Brain microvascular endothelial cell (primary cell): ENCODE measurements around the gene ADGRG6.
"Not testable (repeated sequence)": the region's sequence is repeated elsewhere in the genome, so short reads cannot be mapped to it uniquely, and the experiment has no call there.

Experiments used
- DNase-seq: peaks from one replicate; pipeline ENCODE4 v3.0.0-alpha.2; 2020
- H3K27ac ChIP-seq: fragments of 250-450 bp; sonication (Bioruptor Pico); 2 replicates; pipeline ENCODE4 v1.5.1; 2020; ENCODE audit warnings: mild to moderate bottlenecking, moderate library complexity
- H3K27me3 ChIP-seq: fragments of 250-450 bp; sonication (Bioruptor Pico); replicated peaks from 2 replicates; pipeline ENCODE4 v1.5.1; 2020; ENCODE audit warnings: mild to moderate bottlenecking
- H3K36me3 ChIP-seq: fragments of 250-450 bp; sonication (Bioruptor Pico); replicated peaks from 2 replicates; pipeline ENCODE4 v1.5.1; 2020; ENCODE audit warnings: mild to moderate bottlenecking
- H3K4me3 ChIP-seq: 2 replicates; pipeline ENCODE4 v1.5.1; 2011; ENCODE audit warnings: low read depth, mild to moderate bottlenecking, control low read depth, low read length, moderate library complexity
- CTCF ChIP-seq: IDR thresholded peaks from 2 replicates; pipeline ENCODE4 v1.5.1; 2011; ENCODE audit warnings: low read depth, mild to moderate bottlenecking, moderate library complexity, low read length, control low read depth, inconsistent platforms; ENCODE audit errors: missing control alignments
- in situ Hi-C: cut with HindIII; loops from 2 replicates; pipeline ENCODE4 v1.10.0; 2017; ENCODE audit warnings: low sequenced_read_pairs, low pct_ligation_motif_present

Gene ADGRG6

GRCh38 chr6:142276256-142276655 is 25.6 kb upstream of the ADGRG6 start:
- Histone ChIP-seq H3K27me3 (no peaks in the 10 kb centered on the region), H3K36me3 (no peaks in the 10 kb centered on the region), H3K4me3 (no peak overlapping the region), H3K27ac (no peak overlapping the region)
- DNase-seq, result no peak
- in situ Hi-C loops, result no loop called here
- no peak for TF ChIP-seq CTCF

- H3K27ac ChIP-seq, result no peak overlapping the region
- TF ChIP-seq CTCF, result no peak
- H3K36me3 ChIP-seq, result no peaks in the 10 kb centered on the region
- H3K27me3 ChIP-seq, result no peaks in the 10 kb centered on the region
- in situ Hi-C loops, result no loop called here
- H3K4me3 ChIP-seq, result no peak overlapping the region
- no peak for DNase-seq
These were observed 22.2 kb upstream of the ADGRG6 start for GRCh38 chr6:142279350-142280180.

GRCh38 chr6:142280265-142280664 is 21.5 kb upstream of the ADGRG6 start:
- no peak for TF ChIP-seq CTCF
- Histone ChIP-seq H3K36me3 (no peaks in the 10 kb centered on the region), H3K27me3 (no peaks in the 10 kb centered on the region), H3K4me3 (no peak overlapping the region), H3K27ac (no peak overlapping the region)
- in situ Hi-C loops, result no loop called here
- no peak for DNase-seq

GRCh38 chr6:142280927-142281326 is 20.9 kb upstream of the ADGRG6 start:
- TF ChIP-seq CTCF, result no peak
- no peak for DNase-seq
- in situ Hi-C loops, result no loop called here
- Histone ChIP-seq H3K4me3 (no peak overlapping the region), H3K27ac (no peak overlapping the region), H3K36me3 (no peaks in the 10 kb centered on the region), H3K27me3 (no peaks in the 10 kb centered on the region)

- H3K27ac ChIP-seq, H3K27me3 ChIP-seq, DNase-seq, H3K4me3 ChIP-seq, in situ Hi-C loops, H3K36me3 ChIP-seq: not testable (repeated sequence)
These were observed 18.7 kb upstream of the ADGRG6 start for GRCh38 chr6:142283138-142283537.

GRCh38 chr6:142284419-142284818 is 17.4 kb upstream of the ADGRG6 start:
- no peak for DNase-seq
- no peak overlapping the region for H3K4me3 ChIP-seq
- H3K27me3 ChIP-seq, result no peaks in the 10 kb centered on the region
- no peak overlapping the region for H3K27ac ChIP-seq
- TF ChIP-seq CTCF, result no peak
- H3K36me3 ChIP-seq, result no peaks in the 10 kb centered on the region
- in situ Hi-C loops, result no loop called here
